WERI-Rb-1 (cell line): Measurements from ENCODE around the gene DUXB.

Source experiments
- DNase-seq: peaks from one replicate; pipeline ENCODE4 v3.0.0-alpha.2; 2020
- H3K27ac ChIP-seq: fragments of 250-450 bp; sonication (Bioruptor Pico); 2 replicates; pipeline ENCODE4 v1.5.1; 2020; ENCODE audit warnings: mild to moderate bottlenecking, moderate library complexity
- H3K27me3 ChIP-seq: fragments of 250-450 bp; sonication (Bioruptor Pico); 2 replicates; pipeline ENCODE4 v1.5.1; 2021; ENCODE audit warnings: mild to moderate bottlenecking, low read depth, moderate library complexity; ENCODE audit not compliant: insufficient read depth, severe bottlenecking
- H3K36me3 ChIP-seq: fragments of 250-450 bp; sonication (Bioruptor Pico); 2 replicates; pipeline ENCODE4 v1.5.1; 2020; ENCODE audit warnings: mild to moderate bottlenecking, moderate library complexity
- H3K4me3 ChIP-seq: 2 replicates; pipeline ENCODE4 v1.5.1; 2011; ENCODE audit warnings: low read depth, mild to moderate bottlenecking, control low read depth, low read length
- H3K9me3 ChIP-seq: fragments of 250-450 bp; sonication (Bioruptor Pico); 2 replicates; pipeline ENCODE4 v1.5.1; 2021; ENCODE audit warnings: mild to moderate bottlenecking, moderate library complexity; ENCODE audit not compliant: severe bottlenecking
- CTCF ChIP-seq: IDR thresholded peaks from 2 replicates; pipeline ENCODE4 v1.5.1; 2011; ENCODE audit warnings: low read depth, mild to moderate bottlenecking, control low read depth, inconsistent platforms, low read length

Gene DUXB

GRCh38 chr16:75742424-75743047, 41.3 kb upstream of the DUXB start:
- no peak for TF ChIP-seq CTCF
- H3K27ac ChIP-seq = no peak overlapping the region
- H3K36me3 ChIP-seq = no peaks in the 10 kb centered on the region
- no peaks in the 10 kb centered on the region for H3K27me3 ChIP-seq
- no peak for DNase-seq
- H3K4me3 ChIP-seq = no peak overlapping the region
- peaks cover 14% of the 10 kb centered on the region for H3K9me3 ChIP-seq

GRCh38 chr16:75733305-75734211, 32.3 kb upstream of the DUXB start:
- no peaks in the 10 kb centered on the region for H3K36me3 ChIP-seq
- H3K27ac ChIP-seq = 0 out of 2 replicates have a peak overlapping the region, but pooled peaks have one; percentile 21
- no peak for TF ChIP-seq CTCF
- no peaks in the 10 kb centered on the region for H3K27me3 ChIP-seq
- H3K4me3 ChIP-seq = no peak overlapping the region
- H3K9me3 ChIP-seq = no peaks in the 10 kb centered on the region
- peak; percentile 70 for DNase-seq

- Histone ChIP-seq H3K27ac (no peak overlapping the region), H3K36me3 (no peaks in the 10 kb centered on the region), H3K9me3 (no peaks in the 10 kb centered on the region), H3K4me3 (no peak overlapping the region), H3K27me3 (no peaks in the 10 kb centered on the region)
- TF ChIP-seq CTCF = no peak
- no peak for DNase-seq
These were observed 31.6 kb upstream of the DUXB start for GRCh38 chr16:75732871-75733270.

- Histone ChIP-seq H3K36me3 (no peaks in the 10 kb centered on the region), H3K27ac (peak overlapping the region; percentile 11)
These were observed 26.0 kb upstream of the DUXB start for GRCh38 chr16:75727221-75727620.

GRCh38 chr16:75726390-75726789, 25.1 kb upstream of the DUXB start, which contains the start of gene CPHXL:
CPHXL (minus strand) TSS chr16:75726490; CDS start chr16:75726442, 48 bp downstream.
- no peak for TF ChIP-seq CTCF

More at GRCh38 chr16:75727221-75727620, 26.0 kb upstream of the DUXB start:
- no peaks in the 10 kb centered on the region for H3K27me3 ChIP-seq
- no peak overlapping the region for H3K4me3 ChIP-seq
- no peak for TF ChIP-seq CTCF
- DNase-seq = peak; percentile 71
- peaks cover 5% of the 10 kb centered on the region for H3K9me3 ChIP-seq

More at GRCh38 chr16:75726390-75726789, 25.1 kb upstream of the DUXB start, which contains the start of gene CPHXL:
- H3K36me3 ChIP-seq = no peaks in the 10 kb centered on the region
- H3K4me3 ChIP-seq = no peak within 1 kb of the TSS
- H3K9me3 ChIP-seq = peaks cover 5% of the 10 kb centered on the region
- no peaks in the 10 kb centered on the region for H3K27me3 ChIP-seq
- DNase-seq = no peak
- peak within 1 kb of the TSS; percentile 11 for H3K27ac ChIP-seq
